H1 (cell line): ENCODE measurements around the gene PPM1D. TPM values are rescaled to one million over a fixed set of nuclear protein-coding genes. Genes with fewer than 3 reads are reported as not detected.
A peak's percentile ranks its signal among the peaks of the same experiment; 100 is the strongest.

ENCODE experiments used
- CTCF ChIA-PET: fragments of 300-600 bp; sonication (Branson Sonifier 250); formaldehyde crosslinking; loops from one replicate; lab custom pipeline; 2021; ENCODE audit not compliant: partially characterized antibody; lab: Charles Lee
- POLR2A ChIA-PET: fragments of 300-600 bp; sonication (Branson Sonifier 250); formaldehyde crosslinking; loops from one replicate; lab custom pipeline; 2021; ENCODE audit warnings: inconsistent platforms; ENCODE audit not compliant: partially characterized antibody; lab: Charles Lee
- DNase-seq, 2 experiments: peaks; one replicate each; pipeline versions ENCODE4 v3.0.0 to v3.0.0-alpha.2; 2010 to 2022; ENCODE audit warnings: low spot score in 2 of 2, low read depth in 1 of 2, mixed read lengths in 1 of 2
- FAIRE-seq: peaks from 2 replicates; lab custom pipeline; 2011; peaks lifted over from hg19 to GRCh38; lab: Jason Lieb, UNC
- H2AFZ ChIP-seq: 2 replicates; pipeline ENCODE4 v1.8.1; 2012; ENCODE audit warnings: low read length, inconsistent platforms
- H2AK5ac ChIP-seq: 2 replicates; pipeline ENCODE4 v1.6.1; 2013; ENCODE audit warnings: low read depth, low read length
- H2BK120ac ChIP-seq: replicated peaks from 2 replicates; pipeline ENCODE3; 2013; ENCODE audit warnings: low read depth, low read length, inconsistent platforms
- H2BK12ac ChIP-seq: 2 replicates; pipeline ENCODE4 v1.6.1; 2013; ENCODE audit warnings: low read depth, low read length
- H2BK15ac ChIP-seq: 2 replicates; pipeline ENCODE4 v1.6.1; 2013; ENCODE audit warnings: low read length
- H2BK20ac ChIP-seq: 2 replicates; pipeline ENCODE4 v1.6.1; 2013; ENCODE audit warnings: low read length
- H2BK5ac ChIP-seq: 2 replicates; pipeline ENCODE4 v1.6.1; 2013; ENCODE audit warnings: low read depth, low read length
- H3K14ac ChIP-seq: 2 replicates; pipeline ENCODE4 v1.6.1; 2013; ENCODE audit warnings: inconsistent platforms; ENCODE audit not compliant: insufficient read length
- H3K18ac ChIP-seq: 2 replicates; pipeline ENCODE4 v1.6.1; 2013; ENCODE audit warnings: low read length; ENCODE audit errors: extremely low read depth
- H3K23ac ChIP-seq: 2 replicates; pipeline ENCODE4 v1.6.1; 2013; ENCODE audit warnings: inconsistent platforms; ENCODE audit not compliant: insufficient read length
- H3K23me2 ChIP-seq: 2 replicates; pipeline ENCODE4 v1.6.1; 2013; ENCODE audit warnings: low read depth, low read length
- H3K27ac ChIP-seq: 2 replicates; pipeline ENCODE4 v1.6.1; 2011; ENCODE audit warnings: low read depth, low read length, inconsistent platforms
- H3K27me3 ChIP-seq, 4 experiments: replicated peaks in 1 of 4; 1 replicate in 1 of 4; 2 replicates in 3 of 4; pipeline versions ENCODE4 v1.6.1 to v1.8.1; 2011 to 2013; ENCODE audit warnings: low read length in 3 of 4, mild to moderate bottlenecking in 3 of 4, inconsistent platforms in 2 of 4, mixed read lengths in 2 of 4, moderate library complexity in 1 of 4; ENCODE audit not compliant: control insufficient read depth in 3 of 4, insufficient read depth in 3 of 4; ENCODE audit errors: extremely low read depth in 1 of 4
- H3K36me3 ChIP-seq, 4 experiments: 2 replicates each; pipeline versions ENCODE4 v1.6.1 to v1.8.1; 2011 to 2013; ENCODE audit warnings: mild to moderate bottlenecking in 4 of 4, low read length in 3 of 4, moderate library complexity in 2 of 4, control low read depth in 1 of 4, inconsistent platforms in 1 of 4; ENCODE audit not compliant: insufficient read depth in 4 of 4, control insufficient read depth in 2 of 4
- H3K4ac ChIP-seq: replicated peaks from 2 replicates; pipeline ENCODE3; 2013; ENCODE audit warnings: low read length, low read depth, mixed read lengths, inconsistent platforms; ENCODE audit not compliant: insufficient read length
- H3K4me1 ChIP-seq, 4 experiments: replicated peaks in 1 of 4; 1 replicate in 1 of 4; 2 replicates in 3 of 4; pipeline versions ENCODE4 v1.6.1 to v1.8.1; 2011 to 2013; ENCODE audit warnings: low read length in 3 of 4, inconsistent platforms in 2 of 4, mixed read lengths in 1 of 4; ENCODE audit not compliant: insufficient read depth in 4 of 4, control insufficient read depth in 3 of 4
- H3K4me2 ChIP-seq, 2 experiments: 2 replicates each; pipeline versions ENCODE4 v1.6.1 to v1.8.1; 2011 to 2013; ENCODE audit warnings: low read depth in 2 of 2, low read length in 2 of 2, control low read depth in 1 of 2, inconsistent platforms in 1 of 2, mild to moderate bottlenecking in 1 of 2; ENCODE audit not compliant: insufficient read depth in 1 of 2
- H3K4me3 ChIP-seq, 4 experiments: fragments of 200-600, 300-600 bp in 1 of 4; sonication (generic), shearing (Covaris generic), sonication (Bioruptor Twin) in 1 of 4; 2 replicates each; pipeline versions ENCODE4 v1.5.1 to v1.8.1; 2011 to 2016; ENCODE audit warnings: low read length in 4 of 4, low read depth in 3 of 4, control low read depth in 2 of 4, inconsistent platforms in 2 of 4, mild to moderate bottlenecking in 2 of 4, mixed read lengths in 1 of 4, moderate library complexity in 1 of 4; ENCODE audit not compliant: insufficient read depth in 2 of 4; ENCODE audit errors: extremely low read depth in 1 of 4
- H3K56ac ChIP-seq: replicated peaks from 2 replicates; pipeline ENCODE3; 2013; ENCODE audit warnings: low read depth, mild to moderate bottlenecking, mixed read lengths, low read length, inconsistent platforms; ENCODE audit not compliant: insufficient read length
- H3K79me1 ChIP-seq: 2 replicates; pipeline ENCODE4 v1.6.1; 2013; ENCODE audit warnings: low read depth, low read length, control low read depth
- H3K79me2 ChIP-seq, 2 experiments: 2 replicates each; pipeline versions ENCODE4 v1.6.1 to v1.8.1; 2012 to 2013; ENCODE audit warnings: low read length in 2 of 2, mild to moderate bottlenecking in 2 of 2, inconsistent platforms in 1 of 2; ENCODE audit not compliant: insufficient read depth in 2 of 2, control insufficient read depth in 1 of 2
- H3K9ac ChIP-seq, 4 experiments: replicated peaks in 1 of 4; 1 replicate in 1 of 4; 2 replicates in 3 of 4; pipeline versions ENCODE4 v1.6.1 to v1.8.1; 2011 to 2013; ENCODE audit warnings: low read depth in 3 of 4, low read length in 3 of 4, control low read depth in 2 of 4, mild to moderate bottlenecking in 2 of 4, moderate library complexity in 2 of 4, inconsistent platforms in 1 of 4; ENCODE audit errors: extremely low read depth in 1 of 4
- H3K9me3 ChIP-seq, 2 experiments: 2 replicates each; pipeline versions ENCODE4 v1.6.1 to v1.8.1; 2012 to 2013; ENCODE audit warnings: mild to moderate bottlenecking in 2 of 2, moderate library complexity in 2 of 2, control low read depth in 1 of 2, inconsistent platforms in 1 of 2, low read depth in 1 of 2, low read length in 1 of 2, mixed read lengths in 1 of 2; ENCODE audit not compliant: insufficient read depth in 2 of 2
- H4K20me1 ChIP-seq, 2 experiments: replicated peaks in 1 of 2; 2 replicates each; pipeline versions ENCODE3 to v1.8.1; 2011 to 2013; ENCODE audit warnings: inconsistent platforms in 2 of 2, low read length in 2 of 2, mild to moderate bottlenecking in 1 of 2; ENCODE audit not compliant: insufficient read depth in 2 of 2, control insufficient read depth in 1 of 2
- H4K5ac ChIP-seq: 2 replicates; pipeline ENCODE4 v1.6.1; 2013; ENCODE audit warnings: low read length, low read depth, mixed read lengths, inconsistent platforms; ENCODE audit not compliant: insufficient read length
- H4K8ac ChIP-seq: 2 replicates; pipeline ENCODE4 v1.8.0; 2013; ENCODE audit warnings: mild to moderate bottlenecking, moderate library complexity, low read length, inconsistent platforms; ENCODE audit not compliant: insufficient read depth; ENCODE audit errors: extremely low read depth
- H4K91ac ChIP-seq: replicated peaks from 2 replicates; pipeline ENCODE3; 2013; ENCODE audit warnings: low read length, mixed read lengths, inconsistent platforms; ENCODE audit not compliant: insufficient read length
- CEBPB ChIP-seq: IDR thresholded peaks from 2 replicates; pipeline ENCODE4 v1.6.1; 2012; ENCODE audit warnings: low read depth, low read length
- CHD1 ChIP-seq: IDR thresholded peaks from 2 replicates; pipeline ENCODE4 v1.6.1; 2012; ENCODE audit warnings: low read depth, low read length, improper control_type of control experiment
- CREB1 ChIP-seq: IDR thresholded peaks from 2 replicates; pipeline ENCODE4 v1.6.1; 2012; ENCODE audit warnings: inconsistent platforms
- EGR1 ChIP-seq: IDR thresholded peaks from 2 replicates; pipeline ENCODE4 v1.6.1; 2011; ENCODE audit warnings: low read depth, low read length, borderline replicate concordance
- EZH2 ChIP-seq: fragments of 200-600 bp; sonication (generic); IDR thresholded peaks from 2 replicates; pipeline ENCODE4 v1.7.1; 2012; ENCODE audit warnings: low read depth, mild to moderate bottlenecking, moderate library complexity, low read length, inconsistent platforms; ENCODE audit not compliant: severe bottlenecking
- HDAC2 ChIP-seq, 2 experiments: fragments of 300-600 bp in 1 of 2; sonication (generic) in 1 of 2; IDR thresholded peaks; 2 replicates each; pipeline ENCODE4 v1.6.1; 2011 to 2012; ENCODE audit warnings: low read depth in 2 of 2, low read length in 2 of 2, mild to moderate bottlenecking in 2 of 2, moderate library complexity in 2 of 2, borderline replicate concordance in 1 of 2, inconsistent platforms in 1 of 2
- HDAC6 ChIP-seq: IDR thresholded peaks from one replicate; pipeline ENCODE4 v1.7.1; 2012; ENCODE audit warnings: low read depth, mild to moderate bottlenecking, inconsistent platforms, low read length, moderate library complexity
- KDM1A ChIP-seq: fragments of 200-600, 300-600 bp; sonication (generic); IDR thresholded peaks from 2 replicates; pipeline ENCODE4 v1.7.1; 2016; ENCODE audit warnings: mild to moderate bottlenecking, low read length, borderline replicate concordance
- POLR2AphosphoS5 ChIP-seq: IDR thresholded peaks from 2 replicates; pipeline ENCODE4 v1.6.1; 2011; ENCODE audit warnings: low read depth, low read length
- RAD21 ChIP-seq, 2 experiments: IDR thresholded peaks in 1 of 2; conservative IDR thresholded peaks in 1 of 2; 2 replicates each; pipeline ENCODE4 v1.6.1; 2011; ENCODE audit warnings: low read depth in 2 of 2, low read length in 2 of 2, improper control_type of control experiment in 1 of 2, inconsistent platforms in 1 of 2, mild to moderate bottlenecking in 1 of 2, moderate library complexity in 1 of 2
- SIN3A ChIP-seq, 2 experiments: IDR thresholded peaks in 1 of 2; conservative IDR thresholded peaks in 1 of 2; 2 replicates each; pipeline ENCODE4 v1.6.1; 2011 to 2012; ENCODE audit warnings: low read length in 2 of 2, improper control_type of control experiment in 1 of 2, low read depth in 1 of 2, mild to moderate bottlenecking in 1 of 2
- SP1 ChIP-seq: IDR thresholded peaks from 2 replicates; pipeline ENCODE4 v1.6.1; 2011; ENCODE audit warnings: low read depth, low read length
- TEAD4 ChIP-seq: IDR thresholded peaks from 2 replicates; pipeline ENCODE4 v1.6.1; 2012; ENCODE audit warnings: low read depth, low read length, inconsistent platforms, mixed read lengths
- ZNF274 ChIP-seq: IDR thresholded peaks from 2 replicates; pipeline ENCODE4 v1.7.0; 2012; ENCODE audit warnings: low read length, borderline replicate concordance; ENCODE audit errors: extremely low read depth
- WGBS, 2 experiments: shearing (Covaris generic) in 1 of 2; methylation state at CpG; one replicate each; pipeline versions ENCODE4 v1.1.6 to v1.1.7; 2013 to 2015; ENCODE audit warnings: low lambda C conversion rate in 2 of 2, mixed read lengths in 2 of 2, inconsistent platforms in 1 of 2, low coverage in 1 of 2, missing lambda C conversion rate in 1 of 2; ENCODE audit not compliant: insufficient replicate concordance in 2 of 2, insufficient coverage in 1 of 2, insufficient read length in 1 of 2; ENCODE audit errors: extremely low coverage in 1 of 2, missing lambda C conversion rate in 1 of 2; 5-methylcytosine and 5-hydroxymethylcytosine counted together
- polyA plus RNA-seq, 7 experiments: library from polyadenylated mRNA; depleted of rRNA in 3 of 7; stranded (reverse) in 5 of 7; unstranded in 2 of 7; fragments of >200 nt in 5 of 7; fragments of 200-250 nt in 2 of 7; gene quantifications; 1 replicate in 5 of 7; 2 replicates in 1 of 7; 4 replicates in 1 of 7; pipeline versions ENCODE4 v1.2.1 to v1.2.3, GENCODE V29; 2011 to 2013; ENCODE audit warnings: missing spikeins in 2 of 7, mixed read lengths in 2 of 7
- total RNA-seq: library from RNA; stranded (reverse); fragmentation: NEBNext Ultra II Directional; extraction: Animal tissue kit (Norgen Biotek cat#: 25700); gene quantifications from 2 replicates; pipeline ENCODE4 v1.2.1, GENCODE V29; 2021

The PPM1D gene
- total and polyA plus RNA-seq, 2 of the 8 experiments (the other 6 are each of a cell fraction or from before 2014, with no cell fraction given): 5.0 to 16.7 TPM

DNA sequence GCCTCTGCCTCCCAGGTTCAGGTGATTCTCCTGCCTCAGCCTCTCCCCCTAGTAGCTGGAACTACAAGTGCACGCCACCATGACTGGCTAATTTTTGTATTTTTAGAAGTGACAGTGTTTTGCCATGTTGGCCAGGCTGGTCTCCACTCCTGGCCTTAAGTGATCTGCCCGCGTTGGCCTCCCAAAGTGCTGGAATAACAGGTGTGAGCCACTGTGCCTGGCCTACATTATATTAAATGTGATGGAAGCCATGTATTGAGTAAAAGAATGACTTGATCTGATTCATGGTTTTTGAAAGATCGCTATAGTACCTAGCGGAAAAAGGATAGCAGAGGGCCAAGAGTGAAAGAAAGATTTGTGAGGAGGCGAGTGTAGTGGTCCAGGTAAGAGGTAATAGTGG, 2.7 kb upstream of the PPM1D start:
- POLR2A ChIA-PET: interaction anchor here (0.6 kb wide), 1 partner anchor 169 kb away, joined by 3 read pairs; no protein-coding TSS in a partner anchor
- H3K79me1 ChIP-seq: peaks cover 2% of the 10 kb centered on the region; the same call in 1 of the 2 replicates
- H3K4me2 ChIP-seq: no peak overlapping the region
- H4K8ac ChIP-seq: no peak overlapping the region
- H4K20me1 ChIP-seq: peaks cover 3 to 7% of the 10 kb centered on the region in 2 experiments
- no peak overlapping the region for H2BK20ac ChIP-seq
- H3K23me2 ChIP-seq: peaks cover 4% of the 10 kb centered on the region
- no peak overlapping the region for H4K5ac ChIP-seq
- H3K9me3 ChIP-seq: no peaks in the 10 kb centered on the region
- no peak overlapping the region for H3K4me3 ChIP-seq
- peaks cover 0 to 20% of the 10 kb centered on the region in 2 experiments; a peak in 3 of 4 replicates for H3K79me2 ChIP-seq
- FAIRE-seq (no peak), DNase-seq (no peak)
- H3K14ac ChIP-seq: no peak overlapping the region
- H3K36me3 ChIP-seq: no peaks in the 10 kb centered on the region
- H2BK5ac ChIP-seq: no peak overlapping the region
- WGBS, 2 experiments: 93% methylated on average over 6 of the region's 6 CpGs; no CpG with 5 or more reads in 1 of the 2 experiments
- no peak overlapping the region for H3K18ac ChIP-seq
- no peak overlapping the region for H3K27ac ChIP-seq
- H3K4me1 ChIP-seq: no peaks in the 10 kb centered on the region; a peak in 1 of 7 replicates
- no peak overlapping the region for H3K9ac ChIP-seq
- no peak overlapping the region for H2BK15ac ChIP-seq
- H3K23ac ChIP-seq: no peak overlapping the region
- no peaks in the 10 kb centered on the region for H3K27me3 ChIP-seq
- CTCF ChIA-PET: interaction anchor here (0.6 to 3.9 kb wide), 5 partner anchors 10 to 227 kb away, joined by 3 to 13 read pairs (median 3); no protein-coding TSS in a partner anchor
- H4K91ac ChIP-seq: no peak overlapping the region
- no peak overlapping the region for H3K56ac ChIP-seq
- no peak overlapping the region for H3K4ac ChIP-seq
- no peak overlapping the region for H2BK120ac ChIP-seq
- no peak overlapping the region for H2BK12ac ChIP-seq
- no peak overlapping the region for H2AK5ac ChIP-seq
- H2AFZ ChIP-seq: 0 out of 2 replicates have a peak overlapping the region, but pooled peaks have one; percentile 19
- no peak for TF ChIP-seq RAD21 (IDR thresholded peaks at IDR 0.05 in 1 of 2, conservative IDR thresholded peaks at IDR 0.05 in 1 of 2; ENCODE audit: low read depth in 2 of 2, low read length in 2 of 2)
- TF ChIP-seq EGR1: no peak
- no peak for TF ChIP-seq EZH2
- no peak for TF ChIP-seq TEAD4
- no peak for TF ChIP-seq HDAC6
- no peak for TF ChIP-seq CREB1
- no peak for TF ChIP-seq ZNF274
- no peak for TF ChIP-seq CHD1
- TF ChIP-seq SP1: no peak
- TF ChIP-seq KDM1A: no peak
- no peak for TF ChIP-seq CEBPB
- no peak for TF ChIP-seq POLR2AphosphoS5
- no peak for TF ChIP-seq SIN3A (conservative IDR thresholded peaks at IDR 0.05 in 1 of 2, IDR thresholded peaks at IDR 0.05 in 1 of 2; ENCODE audit: low read depth in 1 of 2, low read length in 2 of 2)
- TF ChIP-seq HDAC2 (IDR thresholded peaks at IDR 0.05; ENCODE audit: borderline replicate concordance in 1 of 2, low read depth in 2 of 2, low read length in 2 of 2): no peak
